Natural killer cell (primary cell): ENCODE results near the gene C3orf80. TPM values are rescaled to one million over a fixed set of nuclear protein-coding genes. Genes with fewer than 3 reads are reported as not detected.

Experiments used
- ATAC-seq, 3 donors: fragments of 150-1000 bp in 2 of 3; fragments of 200-7000 bp in 1 of 3; cut with Tn5 transposase; 1 replicate in 1 of 3; 2 replicates in 2 of 3; pipeline ENCODE4 v1.10.0; 2021; ENCODE audit warnings: mild to moderate bottlenecking in 2 of 3, moderate library complexity in 2 of 3
- DNase-seq, 2 donors: peaks; one replicate each; pipeline versions ENCODE4 v3.0.0 to v3.0.0-alpha.2; 2013 to 2021; ENCODE audit warnings: mixed read lengths in 1 of 2
- H3K27ac ChIP-seq: one replicate; pipeline ENCODE4 v1.5.1; 2013; ENCODE audit warnings: mild to moderate bottlenecking, low read length
- H3K27me3 ChIP-seq: one replicate; pipeline ENCODE4 v1.6.1; 2013; ENCODE audit warnings: low read length; ENCODE audit not compliant: control insufficient read depth, insufficient read depth
- H3K36me3 ChIP-seq: one replicate; pipeline ENCODE4 v1.6.1; 2013; ENCODE audit warnings: low read length; ENCODE audit not compliant: control insufficient read depth, insufficient read depth
- H3K4me1 ChIP-seq: one replicate; pipeline ENCODE4 v1.6.1; 2013; ENCODE audit warnings: low read length; ENCODE audit not compliant: control insufficient read depth, insufficient read depth
- H3K4me3 ChIP-seq: one replicate; pipeline ENCODE4 v1.5.1; 2013; ENCODE audit warnings: low read length
- H3K9me3 ChIP-seq: one replicate; pipeline ENCODE4 v1.6.1; 2013; ENCODE audit warnings: low read length; ENCODE audit not compliant: control insufficient read depth, insufficient read depth
- H3K27ac Mint-ChIP-seq, 2 donors: one replicate each; pipeline ENCODE4 v1.8.0; 2022; ENCODE audit warnings: mild to moderate bottlenecking in 2 of 2, mixed read lengths in 2 of 2, moderate library complexity in 1 of 2
- H3K27me3 Mint-ChIP-seq, 2 donors: one replicate each; pipeline ENCODE4 v1.8.0; 2022; ENCODE audit warnings: low read depth in 2 of 2, mixed read lengths in 2 of 2
- H3K36me3 Mint-ChIP-seq: one replicate; pipeline ENCODE4 v1.8.0; 2022; ENCODE audit warnings: mixed read lengths
- H3K4me1 Mint-ChIP-seq, 2 donors: one replicate each; pipeline ENCODE4 v1.8.0; 2022; ENCODE audit warnings: mixed read lengths in 2 of 2
- H3K4me3 Mint-ChIP-seq: one replicate; pipeline ENCODE4 v1.8.0; 2022; ENCODE audit warnings: mild to moderate bottlenecking, moderate library complexity, mixed read lengths
- H3K9me3 Mint-ChIP-seq, 2 donors: one replicate each; pipeline ENCODE4 v1.8.0; 2022; ENCODE audit warnings: mixed read lengths in 2 of 2
- CTCF ChIP-seq: fragments of 200-600 bp; IDR thresholded peaks from one replicate; pipeline ENCODE4 v1.8.0; 2022; ENCODE audit warnings: antibody characterized with exemption
- WGBS: methylation state at CpG from one replicate; pipeline ENCODE4 v1.1.7; 2013; ENCODE audit warnings: missing lambda C conversion rate; ENCODE audit not compliant: insufficient coverage; 5-methylcytosine and 5-hydroxymethylcytosine counted together
- intact Hi-C: fragments of 100-400 bp; cut with micrococcal nuclease; formaldehyde crosslinking; loops from one replicate; pipeline ENCODE4 v1.14.2; 2022
- total RNA-seq, 4 donors: library from RNA; stranded (reverse); fragments of 120-200 nt in 1 of 4; gene quantifications; one replicate each; pipeline versions ENCODE4 v1.2.3 to v1.2.4, GENCODE V29; 2013 to 2022

C3orf80 gene
- total RNA-seq, 3 donors from 2014 or later (not counting 1 experiment from before 2014, with no cell fraction given), result not detected

- WGBS, result 50% methylated on average over 3 of the region's 3 CpGs
- peaks cover 23 to 39% of the 10 kb centered on the region in 2 donors for H3K27me3 Mint-ChIP-seq
These were observed 7.1 kb upstream of the C3orf80 start for GRCh38 chr3:160218136-160218535.

GRCh38 chr3:160220038-160220437 lies 5.2 kb upstream of the C3orf80 start:
- ATAC-seq, result no peak
- Histone ChIP-seq H3K36me3 (no peaks in the 10 kb centered on the region), H3K9me3 (no peaks in the 10 kb centered on the region), H3K27ac (no peak overlapping the region), H3K4me1 (peaks cover 6% of the 10 kb centered on the region), H3K27me3 (peaks cover 22% of the 10 kb centered on the region), H3K4me3 (no peak overlapping the region)
- no peak for TF ChIP-seq CTCF
- Mint-ChIP-seq H3K36me3 (no peaks in the 10 kb centered on the region), H3K4me3 (no peak overlapping the region), H3K27ac (no peak overlapping the region), H3K4me1 (peaks cover 5% of the 10 kb centered on the region in 2 donors), H3K27me3 (peaks cover 32 to 52% of the 10 kb centered on the region in 2 donors), H3K9me3 (no peaks in the 10 kb centered on the region)
- intact Hi-C loops, result no loop called here
- WGBS, result 94% methylated on average over 2 of the region's 2 CpGs
- DNase-seq, result no peak

More at GRCh38 chr3:160218136-160218535, 7.1 kb upstream of the C3orf80 start:
- Mint-ChIP-seq H3K4me1 (no peaks in the 10 kb centered on the region), H3K4me3 (no peak overlapping the region), H3K36me3 (no peaks in the 10 kb centered on the region), H3K27ac (no peak overlapping the region), H3K9me3 (no peaks in the 10 kb centered on the region)
- intact Hi-C loops, result no loop called here
- no peak for ATAC-seq
- TF ChIP-seq CTCF, result no peak
- Histone ChIP-seq H3K4me1 (no peaks in the 10 kb centered on the region), H3K9me3 (no peaks in the 10 kb centered on the region), H3K4me3 (no peak overlapping the region), H3K36me3 (no peaks in the 10 kb centered on the region), H3K27ac (no peak overlapping the region), H3K27me3 (peaks cover 7% of the 10 kb centered on the region)
- no peak for DNase-seq

- Histone ChIP-seq H3K27me3 (peaks cover 24% of the 10 kb centered on the region), H3K4me1 (peaks cover 10% of the 10 kb centered on the region), H3K36me3 (no peaks in the 10 kb centered on the region), H3K9me3 (no peaks in the 10 kb centered on the region), H3K27ac (no peak overlapping the region), H3K4me3 (no peak overlapping the region)
- Mint-ChIP-seq H3K4me1 (peaks cover 5 to 7% of the 10 kb centered on the region in 2 donors), H3K27me3 (peaks cover 32 to 52% of the 10 kb centered on the region in 2 donors), H3K36me3 (no peaks in the 10 kb centered on the region), H3K9me3 (no peaks in the 10 kb centered on the region), H3K27ac (no peak overlapping the region), H3K4me3 (no peak overlapping the region)
- no peak for TF ChIP-seq CTCF
- ATAC-seq (no peak), DNase-seq (no peak)
- intact Hi-C loops, result no loop called here
- WGBS, result 35% methylated on average over 2 of the region's 2 CpGs
These were observed 4.2 kb upstream of the C3orf80 start for GRCh38 chr3:160221019-160221418.

- peaks cover 32% of the 10 kb centered on the region for H3K27me3 ChIP-seq
- intact Hi-C loops, result no loop called here
These were observed 966 bp upstream of the C3orf80 start for GRCh38 chr3:160224256-160224655.

More at GRCh38 chr3:160224256-160224655, 966 bp upstream of the C3orf80 start:
- H3K9me3 ChIP-seq, result no peaks in the 10 kb centered on the region
- Mint-ChIP-seq H3K4me1 (peaks cover 11 to 15% of the 10 kb centered on the region in 2 donors), H3K36me3 (no peaks in the 10 kb centered on the region), H3K27me3 (peaks cover 37 to 52% of the 10 kb centered on the region in 2 donors), H3K4me3 (peak overlapping the region; percentile 84), H3K9me3 (no peaks in the 10 kb centered on the region), H3K27ac (no peak overlapping the region)
- no peak overlapping the region for H3K4me3 ChIP-seq
- peaks cover 19% of the 10 kb centered on the region for H3K4me1 ChIP-seq
- H3K27ac ChIP-seq, result no peak overlapping the region
- TF ChIP-seq CTCF, result no peak
- DNase-seq, result peak in 1 of 2 donors; percentile 6
- WGBS, result 10% methylated on average over 12 of the region's 12 CpGs
- no peak for ATAC-seq
- no peaks in the 10 kb centered on the region for H3K36me3 ChIP-seq
